C4-2B (cell line): ENCODE results near the gene ANP32B.
"Not testable (repeated sequence)": the region's sequence is repeated elsewhere in the genome, so short reads cannot be mapped to it uniquely, and the experiment has no call there.

ENCODE experiments used
- H3K27ac ChIP-seq: fragments of 450-650 bp; 2 replicates; pipeline ENCODE4 v1.5.1; 2017
- CTCF ChIP-seq: fragments of 450-650 bp; conservative IDR thresholded peaks from 2 replicates; pipeline ENCODE4 v1.5.1; 2017; ENCODE audit warnings: mild to moderate bottlenecking
- ZFX ChIP-seq: fragments of 450-650 bp; IDR thresholded peaks from 2 replicates; pipeline ENCODE4 v1.6.1; 2017

Gene ANP32B

GRCh38 chr9:97985058-97985861 lies 2.1 kb downstream of the ANP32B start:
- TF ChIP-seq CTCF: no peak
- TF ChIP-seq ZFX: peak; percentile 71
- peak overlapping the region; percentile 100 for H3K27ac ChIP-seq

- no peak for TF ChIP-seq ZFX
- TF ChIP-seq CTCF: no peak
- no peak overlapping the region for H3K27ac ChIP-seq
Observed at GRCh38 chr9:97987487-97987886, 4.3 kb downstream of the ANP32B start.

- TF ChIP-seq CTCF: no peak
- no peak for TF ChIP-seq ZFX
- H3K27ac ChIP-seq: no peak overlapping the region
Observed at GRCh38 chr9:97990259-97990658, 7.1 kb downstream of the ANP32B start.

GRCh38 chr9:97991818-97992217 lies 8.7 kb downstream of the ANP32B start:
- TF ChIP-seq ZFX (no peak), CTCF (no peak)
- H3K27ac ChIP-seq: peak overlapping the region; percentile 21; the same call in 1 of the 2 replicates

GRCh38 chr9:97992219-97992618 lies 9.1 kb downstream of the ANP32B start:
- no peak for TF ChIP-seq CTCF
- TF ChIP-seq ZFX: no peak
- peak overlapping the region; percentile 21; the same call in 1 of the 2 replicates for H3K27ac ChIP-seq

GRCh38 chr9:97993000-97993399 lies 9.9 kb downstream of the ANP32B start:
- no peak overlapping the region for H3K27ac ChIP-seq
- TF ChIP-seq ZFX (no peak), CTCF (no peak)

DNA sequence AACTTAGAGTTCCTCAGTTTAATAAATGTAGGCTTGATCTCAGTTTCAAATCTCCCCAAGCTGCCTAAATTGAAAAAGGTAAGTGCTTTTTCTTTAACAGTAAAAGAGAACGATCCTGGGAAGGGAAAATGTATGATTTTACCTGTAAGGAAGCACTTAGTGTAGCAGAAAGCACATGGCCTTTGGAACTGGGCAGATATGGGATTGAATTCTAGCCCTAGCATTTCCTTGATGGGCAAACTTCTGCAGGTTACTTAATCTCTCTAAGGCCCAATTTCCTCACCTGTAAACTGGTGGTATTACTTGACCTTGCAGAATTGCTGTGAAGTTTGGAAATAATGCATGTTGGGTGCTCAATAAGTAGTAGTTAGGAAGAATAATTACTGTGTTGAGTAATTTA lies 11.6 kb downstream of the ANP32B start:
- TF ChIP-seq CTCF (no peak), ZFX (no peak)
- no peak overlapping the region for H3K27ac ChIP-seq

GRCh38 chr9:97996676-97997075 lies 13.5 kb downstream of the ANP32B start:
- not testable (repeated sequence) for H3K27ac ChIP-seq
